NCI-H1105 (cell line): Measurements from ENCODE around the gene PACS1.

ENCODE experiments used
- DNase-seq: peaks from one replicate; lab custom pipeline; 2025; lab: John Stamatoyannopoulos, UW

PACS1 gene

GRCh38 chr11:66290330-66290621 is 220.2 kb downstream of the PACS1 start:
- DNase-seq, result no peak

- no peak for DNase-seq
Observed at GRCh38 chr11:66291303-66291705, 221.2 kb downstream of the PACS1 start.

GRCh38 chr11:66291706-66292542 is 221.9 kb downstream of the PACS1 start, which contains the start of gene TMEM151A:
TMEM151A (plus strand) TSS chr11:66291894; CDS start chr11:66292014, 120 bp downstream.
- DNase-seq, result peak; percentile 21

GRCh38 chr11:66292543-66293332 is 222.7 kb downstream of the PACS1 start:
- DNase-seq, result no peak

- DNase-seq, result no peak
Observed at GRCh38 chr11:66293352-66293751, 223.3 kb downstream of the PACS1 start.

GRCh38 chr11:66293777-66294625 is 223.9 kb downstream of the PACS1 start:
- DNase-seq, result no peak
